HEK293 (cell line): ENCODE measurements around the gene SRRM2.

Experiments used
- CTCF ChIA-PET: fragments of 350-600 bp; formaldehyde crosslinking; extraction: SDS; loops from one replicate; lab custom pipeline; 2021; ENCODE audit warnings: antibody characterized with exemption; lab: Yijun Ruan, JAX
- POLR2A ChIA-PET: fragments of 300-600 bp; formaldehyde crosslinking; extraction: SDS; loops from one replicate; lab custom pipeline; 2020; ENCODE audit warnings: antibody characterized with exemption, inconsistent platforms; lab: Yijun Ruan, JAX
- H3K27ac ChIP-seq: fragments of 200-500 bp; sonication (Bioruptor generic); 2 replicates; pipeline ENCODE4 v1.5.1; 2014; ENCODE audit warnings: low read depth, low read length, control low read depth, inconsistent platforms; ENCODE audit errors: extremely low read depth
- H3K36me3 ChIP-seq, 2 experiments: fragments of 200-500 bp in 1 of 2; sonication (Bioruptor generic) in 1 of 2; 1 replicate in 1 of 2; 2 replicates in 1 of 2; pipeline ENCODE4 v1.5.1; 2014 to 2017; ENCODE audit warnings: inconsistent platforms in 2 of 2, low read length in 2 of 2; ENCODE audit not compliant: control insufficient read depth in 2 of 2, insufficient read depth in 1 of 2
- H3K4me1 ChIP-seq: fragments of 200-500 bp; sonication (Bioruptor generic); 2 replicates; pipeline ENCODE4 v1.5.1; 2014; ENCODE audit warnings: mild to moderate bottlenecking, low read length, inconsistent platforms; ENCODE audit not compliant: control insufficient read depth, insufficient read depth
- H3K4me3 ChIP-seq: 2 replicates; pipeline ENCODE4 v1.5.1; 2011; ENCODE audit warnings: low read depth, mild to moderate bottlenecking, control low read depth, low read length, moderate library complexity
- H3K9me3 ChIP-seq: fragments of 200-500 bp; sonication (Bioruptor generic); 2 replicates; pipeline ENCODE4 v1.5.1; 2014; ENCODE audit warnings: low read depth, low read length, inconsistent platforms; ENCODE audit not compliant: control insufficient read depth, insufficient read depth
- BCL11A ChIP-seq: fragments of 450-650 bp; formaldehyde crosslinking; IDR thresholded peaks from 2 replicates; pipeline ENCODE4 v1.5.1; 2016; ENCODE audit warnings: low read depth, missing biosample characterization, missing genetic modification characterization
- HOXA7 ChIP-seq: sonication (generic); formaldehyde crosslinking; IDR thresholded peaks from 2 replicates; pipeline ENCODE4 v1.8.1; 2022; ENCODE audit warnings: missing genetic modification reagents, borderline replicate concordance
- PBX3 ChIP-seq: sonication (generic); formaldehyde crosslinking; IDR thresholded peaks from 2 replicates; pipeline ENCODE4 v1.8.1; 2022; ENCODE audit warnings: mild to moderate bottlenecking, moderate library complexity, missing genetic modification reagents
- PRDM1 ChIP-seq: fragments of 450-650 bp; formaldehyde crosslinking; IDR thresholded peaks from 2 replicates; pipeline ENCODE4; 2016; ENCODE audit warnings: missing biosample characterization, missing genetic modification characterization
- SETDB1 ChIP-seq: IDR thresholded peaks from one replicate; pipeline ENCODE4 v1.6.1; 2017; ENCODE audit warnings: mild to moderate bottlenecking, low read length, moderate library complexity, mixed read lengths; ENCODE audit not compliant: insufficient read length
- YY1 ChIP-seq: fragments of 450-650 bp; formaldehyde crosslinking; IDR thresholded peaks from 2 replicates; pipeline ENCODE4 v1.5.1; 2018; ENCODE audit warnings: missing biosample characterization, missing genetic modification characterization
- YY2 ChIP-seq: fragments of 450-650 bp; formaldehyde crosslinking; IDR thresholded peaks from 2 replicates; pipeline ENCODE4 v1.5.1; 2016; ENCODE audit warnings: missing biosample characterization, missing genetic modification characterization
- ZBTB17 ChIP-seq: fragments of 450-650 bp; formaldehyde crosslinking; IDR thresholded peaks from 2 replicates; pipeline ENCODE4 v1.5.1; 2016; ENCODE audit warnings: missing biosample characterization, missing genetic modification characterization
- ZNF114 ChIP-seq: fragments of 450-650 bp; formaldehyde crosslinking; IDR thresholded peaks from 2 replicates; pipeline ENCODE4 v1.5.0; 2017; ENCODE audit warnings: missing biosample characterization, missing genetic modification characterization
- ZNF155 ChIP-seq: fragments of 450-650 bp; formaldehyde crosslinking; IDR thresholded peaks from 2 replicates; pipeline ENCODE4 v1.5.1; 2016; ENCODE audit warnings: missing biosample characterization, missing genetic modification characterization
- ZNF174 ChIP-seq: fragments of 450-650 bp; formaldehyde crosslinking; IDR thresholded peaks from 2 replicates; pipeline ENCODE4 v1.5.0; 2017; ENCODE audit warnings: missing biosample characterization, mild to moderate bottlenecking, missing genetic modification characterization
- ZNF280D ChIP-seq: fragments of 450-650 bp; formaldehyde crosslinking; IDR thresholded peaks from 2 replicates; pipeline ENCODE4 v1.5.1; 2016; ENCODE audit warnings: missing biosample characterization, missing genetic modification characterization
- ZNF398 ChIP-seq: fragments of 450-650 bp; formaldehyde crosslinking; IDR thresholded peaks from 2 replicates; pipeline ENCODE4 v1.5.1; 2017; ENCODE audit warnings: missing biosample characterization, missing genetic modification characterization
- ZNF48 ChIP-seq: fragments of 450-650 bp; formaldehyde crosslinking; IDR thresholded peaks from 2 replicates; pipeline ENCODE4 v1.5.1; 2016; ENCODE audit warnings: missing biosample characterization, missing genetic modification characterization
- ZNF530 ChIP-seq: fragments of 450-650 bp; formaldehyde crosslinking; IDR thresholded peaks from 2 replicates; pipeline ENCODE4 v1.5.1; 2016; ENCODE audit warnings: low read depth, missing biosample characterization, missing genetic modification characterization
- ZNF558 ChIP-seq: fragments of 450-650 bp; formaldehyde crosslinking; IDR thresholded peaks from 2 replicates; pipeline ENCODE4 v1.5.1; 2016; ENCODE audit warnings: missing biosample characterization, missing genetic modification characterization
- ZNF624 ChIP-seq: fragments of 450-650 bp; formaldehyde crosslinking; IDR thresholded peaks from 2 replicates; pipeline ENCODE4 v1.5.1; 2017; ENCODE audit warnings: missing biosample characterization, missing genetic modification characterization
- ZNF626 ChIP-seq: fragments of 450-650 bp; sonication (Bioruptor Pico); formaldehyde crosslinking; IDR thresholded peaks from 2 replicates; pipeline ENCODE4 v1.5.1; 2018; ENCODE audit warnings: missing biosample characterization, missing genetic modification characterization, inconsistent platforms
- ZNF629 ChIP-seq: fragments of 450-650 bp; formaldehyde crosslinking; IDR thresholded peaks from 2 replicates; pipeline ENCODE4 v1.5.1; 2017; ENCODE audit warnings: missing biosample characterization, missing genetic modification characterization
- ZNF658 ChIP-seq: fragments of 450-650 bp; formaldehyde crosslinking; IDR thresholded peaks from 2 replicates; pipeline ENCODE4; 2016; ENCODE audit warnings: missing biosample characterization, missing genetic modification characterization
- ZNF677 ChIP-seq: fragments of 450-650 bp; IDR thresholded peaks from 2 replicates; pipeline ENCODE4 v1.5.0; 2018; ENCODE audit warnings: missing biosample characterization, mild to moderate bottlenecking, missing genetic modification characterization, moderate library complexity
- ZNF701 ChIP-seq: fragments of 450-650 bp; formaldehyde crosslinking; IDR thresholded peaks from 2 replicates; pipeline ENCODE4 v1.5.1; 2016; ENCODE audit warnings: missing biosample characterization, missing genetic modification characterization
- ZSCAN16 ChIP-seq: fragments of 450-650 bp; formaldehyde crosslinking; IDR thresholded peaks from 2 replicates; pipeline ENCODE4 v1.5.1; 2016; ENCODE audit warnings: missing biosample characterization, missing genetic modification characterization
- ZXDB ChIP-seq: fragments of 450-650 bp; formaldehyde crosslinking; IDR thresholded peaks from 2 replicates; pipeline ENCODE4 v1.5.1; 2016; ENCODE audit warnings: missing biosample characterization, missing genetic modification characterization
- TF ChIP-seq, protein P1 (sequence below): fragments of 450-650 bp; formaldehyde crosslinking; IDR thresholded peaks from 2 replicates; pipeline ENCODE4; 2016; ENCODE audit warnings: missing biosample characterization, missing genetic modification characterization
- TF ChIP-seq, protein P2 (sequence below): fragments of 450-650 bp; formaldehyde crosslinking; IDR thresholded peaks from 2 replicates; pipeline ENCODE4 v1.5.1; 2016; ENCODE audit warnings: missing biosample characterization, missing genetic modification characterization

SRRM2 gene

DNA sequence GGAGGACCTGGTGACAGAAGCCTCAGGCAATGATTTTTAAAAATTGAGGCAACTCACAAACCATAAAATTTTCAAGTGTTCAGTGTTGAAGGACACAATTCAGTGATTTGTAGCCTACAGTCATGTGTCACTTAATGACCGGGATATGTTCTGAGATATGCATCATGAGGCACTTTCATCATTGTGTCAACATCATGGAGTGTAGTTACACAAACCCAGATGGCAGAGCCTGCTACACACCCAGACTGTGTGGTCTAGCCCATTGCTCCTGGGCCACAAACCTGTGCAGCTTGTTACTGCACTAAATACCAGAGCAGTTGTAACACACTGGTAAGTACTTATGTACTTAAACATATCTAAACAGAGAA lies 47.4 kb downstream of the SRRM2 start (continued):
- TF ChIP-seq PBX3 (CRISPR knock-in tag): no peak
- no peak for TF ChIP-seq ZNF530 (tag by site-specific recombination)
- no peak for TF ChIP-seq ZNF280D (tag by site-specific recombination)
- no peak for TF ChIP-seq ZNF626 (tag by site-specific recombination)
- TF ChIP-seq ZBTB17 (tag by site-specific recombination): peak; percentile 89
- no peak for TF ChIP-seq ZNF624 (tag by site-specific recombination)
- TF ChIP-seq ZNF658 (tag by site-specific recombination): no peak
- 0 out of 2 replicates have a peak, but pooled peaks have one; percentile 69 for TF ChIP-seq ZSCAN16 (tag by site-specific recombination)
- no peak for TF ChIP-seq ZNF701 (tag by site-specific recombination)
- peak; percentile 80; the same call in 1 of the 2 replicates for TF ChIP-seq BCL11A (tag by site-specific recombination)
- TF ChIP-seq, all 188 proteins: peak for 57

- Histone ChIP-seq H3K36me3 (no peaks in the 10 kb centered on the region), H3K27ac (no peak overlapping the region), H3K9me3 (no peaks in the 10 kb centered on the region), H3K4me3 (no peak overlapping the region), H3K4me1 (peaks cover 4% of the 10 kb centered on the region)
- ChIA-PET POLR2A (no interaction called here), CTCF (no interaction called here)
- TF ChIP-seq ZXDB (tag by site-specific recombination) (no peak), PRDM1 (tag by site-specific recombination) (no peak), SETDB1 (peak; percentile 84), ZNF48 (tag by site-specific recombination) (no peak), ZNF558 (tag by site-specific recombination) (peak; percentile 100)
- TF ChIP-seq, protein P1, sequence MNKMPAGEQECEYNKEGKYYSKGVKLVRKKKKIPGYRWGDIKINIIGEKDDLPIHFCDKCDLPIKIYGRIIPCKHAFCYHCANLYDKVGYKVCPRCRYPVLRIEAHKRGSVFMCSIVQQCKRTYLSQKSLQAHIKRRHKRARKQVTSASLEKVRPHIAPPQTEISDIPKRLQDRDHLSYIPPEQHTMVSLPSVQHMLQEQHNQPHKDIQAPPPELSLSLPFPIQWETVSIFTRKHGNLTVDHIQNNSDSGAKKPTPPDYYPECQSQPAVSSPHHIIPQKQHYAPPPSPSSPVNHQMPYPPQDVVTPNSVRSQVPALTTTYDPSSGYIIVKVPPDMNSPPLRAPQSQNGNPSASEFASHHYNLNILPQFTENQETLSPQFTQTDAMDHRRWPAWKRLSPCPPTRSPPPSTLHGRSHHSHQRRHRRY (tag by site-specific recombination): no peak
These were observed 51.2 kb downstream of the SRRM2 start for GRCh38 chr16:2803545-2804195.

DNA sequence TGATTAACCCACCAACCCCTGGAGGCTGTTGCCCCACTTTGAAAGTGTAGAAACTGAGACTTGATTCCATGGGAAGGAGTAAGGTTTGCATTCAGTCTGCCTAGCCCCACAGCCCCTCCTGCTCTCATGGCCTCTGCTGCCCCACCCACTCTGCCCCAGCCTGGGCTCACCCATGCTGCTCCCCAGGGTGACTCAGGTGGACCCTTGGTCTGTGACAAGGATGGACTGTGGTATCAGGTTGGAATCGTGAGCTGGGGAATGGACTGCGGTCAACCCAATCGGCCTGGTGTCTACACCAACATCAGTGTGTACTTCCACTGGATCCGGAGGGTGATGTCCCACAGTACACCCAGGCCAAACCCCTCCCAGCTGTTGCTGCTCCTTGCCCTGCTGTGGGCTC lies 52.3 kb downstream of the SRRM2 start:
- Histone ChIP-seq H3K4me3 (no peak overlapping the region), H3K9me3 (no peaks in the 10 kb centered on the region), H3K27ac (no peak overlapping the region), H3K36me3 (no peaks in the 10 kb centered on the region), H3K4me1 (peaks cover under 1% of the 10 kb centered on the region; the same call in 1 of the 2 replicates)
- CTCF ChIA-PET: no interaction called here
- POLR2A ChIA-PET: no interaction called here
- TF ChIP-seq ZNF155 (tag by site-specific recombination): no peak
- TF ChIP-seq ZNF174 (tag by site-specific recombination): no peak
- TF ChIP-seq ZNF558 (tag by site-specific recombination): no peak
- TF ChIP-seq ZNF398: no peak
- TF ChIP-seq YY2 (tag by site-specific recombination): no peak
- no peak for TF ChIP-seq YY1
- no peak for TF ChIP-seq ZNF114 (tag by site-specific recombination)
- no peak for TF ChIP-seq HOXA7 (CRISPR knock-in tag)
- no peak for TF ChIP-seq ZNF629 (tag by site-specific recombination)
- TF ChIP-seq ZNF677 (tag by site-specific recombination): no peak
- no peak for TF ChIP-seq ZNF624 (tag by site-specific recombination)
- TF ChIP-seq, protein P2, sequence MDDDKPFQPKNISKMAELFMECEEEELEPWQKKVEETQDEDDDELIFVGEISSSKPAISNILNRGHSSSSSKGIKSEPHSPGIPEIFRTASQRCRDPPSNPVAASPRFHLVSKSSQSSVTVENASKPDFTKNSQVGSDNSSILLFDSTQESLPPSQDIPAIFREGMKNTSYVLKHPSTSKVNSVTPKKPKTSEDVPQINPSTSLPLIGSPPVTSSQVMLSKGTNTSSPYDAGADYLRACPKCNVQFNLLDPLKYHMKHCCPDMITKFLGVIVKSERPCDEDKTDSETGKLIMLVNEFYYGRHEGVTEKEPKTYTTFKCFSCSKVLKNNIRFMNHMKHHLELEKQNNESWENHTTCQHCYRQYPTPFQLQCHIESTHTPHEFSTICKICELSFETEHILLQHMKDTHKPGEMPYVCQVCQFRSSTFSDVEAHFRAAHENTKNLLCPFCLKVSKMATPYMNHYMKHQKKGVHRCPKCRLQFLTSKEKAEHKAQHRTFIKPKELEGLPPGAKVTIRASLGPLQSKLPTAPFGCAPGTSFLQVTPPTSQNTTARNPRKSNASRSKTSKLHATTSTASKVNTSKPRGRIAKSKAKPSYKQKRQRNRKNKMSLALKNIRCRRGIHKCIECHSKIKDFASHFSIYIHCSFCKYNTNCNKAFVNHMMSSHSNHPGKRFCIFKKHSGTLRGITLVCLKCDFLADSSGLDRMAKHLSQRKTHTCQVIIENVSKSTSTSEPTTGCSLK: no peak
